ENCODE results near the gene OR8D2.

Gene OR8D2

GRCh38 chr11:124320097-124320496 lies at the start of gene OR8D2:
OR8D2 (minus strand) TSS chr11:124320197; CDS start chr11:124320197, 0 bp downstream.
- DNase-seq, result no peak

GRCh38 chr11:124359566-124359965 lies 39.6 kb upstream of the OR8D2 start:
- no peak for DNase-seq

DNA sequence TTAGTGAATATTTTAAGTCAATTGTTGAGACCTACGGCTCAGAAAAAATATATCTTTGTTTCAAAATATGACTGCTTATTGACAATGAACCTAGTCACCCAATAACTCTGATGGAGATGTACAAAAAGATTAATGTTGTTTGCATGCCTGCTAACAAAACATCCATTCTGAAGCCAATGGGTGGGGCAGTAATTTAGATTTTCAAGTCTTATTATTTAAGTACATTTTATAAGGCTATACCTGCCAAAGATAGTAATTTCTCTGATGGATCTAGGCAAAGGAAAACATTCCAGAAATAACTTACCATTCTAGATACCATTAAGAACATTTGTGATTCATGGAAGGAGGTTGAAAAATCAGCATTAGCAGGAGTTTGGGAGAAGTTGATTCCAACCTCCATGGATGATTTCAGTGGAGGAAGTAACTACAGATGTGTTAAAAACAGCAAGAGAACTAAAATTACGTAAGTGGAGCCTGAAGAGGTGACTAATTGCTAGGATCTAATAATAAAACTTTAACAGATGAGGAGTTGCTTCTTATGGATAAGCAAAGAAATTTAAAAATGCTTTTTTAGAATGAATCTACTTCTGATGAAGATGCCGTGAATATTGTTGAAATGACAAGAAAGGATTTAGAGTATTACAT lies 26.4 kb upstream of the OR8D2 start:
- no peak for DNase-seq

DNA sequence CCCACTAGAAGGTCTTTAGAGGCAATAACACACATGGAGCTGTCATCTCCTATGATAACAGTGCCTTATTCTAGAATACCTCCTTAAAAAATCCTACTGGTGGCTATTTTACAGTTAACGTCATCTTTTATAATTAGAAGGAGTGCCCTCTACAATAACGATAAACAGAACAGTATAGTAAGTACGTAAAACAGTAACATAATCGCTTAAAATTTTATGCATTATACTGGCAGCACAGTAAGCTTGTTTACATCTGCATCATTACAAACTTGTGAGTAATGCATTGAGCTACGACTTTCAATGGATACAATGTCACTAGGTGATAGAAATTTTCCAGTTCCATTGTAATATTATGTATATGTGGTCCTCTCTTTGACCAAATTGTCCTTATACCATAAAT lies 24.3 kb upstream of the OR8D2 start:
- DNase-seq, result no peak

GRCh38 chr11:124340142-124340447 lies 20.1 kb upstream of the OR8D2 start:
- DNase-seq, result no peak

- DNase-seq, result no peak
These were observed 19.6 kb upstream of the OR8D2 start for GRCh38 chr11:124339396-124340141.

GRCh38 chr11:124331873-124332272 lies 11.9 kb upstream of the OR8D2 start:
- no peak for DNase-seq

DNA sequence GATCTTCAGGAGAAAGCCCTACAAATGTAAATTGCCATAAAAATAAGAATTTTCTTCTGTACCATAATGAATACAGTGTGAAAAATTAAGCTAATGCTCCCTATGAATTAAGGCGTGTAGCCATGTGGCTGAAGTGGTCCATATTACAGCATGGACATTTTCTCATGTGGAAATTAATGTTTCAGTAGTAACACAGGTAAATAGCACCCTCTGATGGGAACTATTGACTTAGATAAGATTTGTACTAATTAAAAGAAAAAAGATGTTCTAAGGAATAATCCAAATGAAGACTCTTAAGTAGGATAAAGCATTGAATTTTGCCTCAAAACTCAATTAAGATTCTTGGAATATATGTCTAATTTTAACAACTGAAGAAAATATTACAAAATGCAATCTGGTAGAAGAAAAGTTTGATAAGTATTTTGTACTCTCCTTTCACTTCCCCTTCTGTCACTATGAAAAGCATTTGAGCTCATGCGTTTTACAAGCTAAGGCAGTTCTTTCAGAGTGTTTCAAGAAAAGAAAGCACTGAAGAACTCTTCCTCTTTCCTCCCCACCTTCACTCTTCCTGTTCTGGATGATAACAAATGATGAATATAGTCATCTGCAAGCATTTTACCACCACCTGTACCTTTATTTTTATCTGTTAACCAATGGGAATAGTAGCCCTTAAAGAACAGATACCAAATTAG lies 9.9 kb upstream of the OR8D2 start:
- DNase-seq, result no peak

GRCh38 chr11:124327775-124328174 lies 7.8 kb upstream of the OR8D2 start:
- no peak for DNase-seq

- DNase-seq, result no peak
These were observed 2.4 kb upstream of the OR8D2 start for GRCh38 chr11:124322356-124322755.

DNA sequence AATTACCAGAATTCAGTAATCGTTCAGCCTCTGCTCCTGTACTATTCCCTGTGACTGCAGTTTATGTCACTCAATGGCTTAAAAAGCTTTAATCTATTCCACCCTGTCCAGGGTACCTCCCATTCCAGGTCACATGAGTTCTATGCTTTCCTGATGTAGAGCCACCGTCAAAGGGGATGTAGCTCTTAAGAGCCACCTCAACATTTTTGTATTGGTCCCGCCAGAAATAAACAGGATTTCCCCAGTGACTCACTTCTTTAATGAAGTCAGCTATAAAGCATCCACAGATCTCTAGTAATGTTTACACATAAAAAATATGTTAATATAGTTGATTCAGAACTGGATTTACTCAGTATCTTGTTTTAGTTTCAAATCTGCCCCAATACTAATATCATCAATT lies 4.9 kb downstream of the OR8D2 start:
- no peak for DNase-seq

DNA sequence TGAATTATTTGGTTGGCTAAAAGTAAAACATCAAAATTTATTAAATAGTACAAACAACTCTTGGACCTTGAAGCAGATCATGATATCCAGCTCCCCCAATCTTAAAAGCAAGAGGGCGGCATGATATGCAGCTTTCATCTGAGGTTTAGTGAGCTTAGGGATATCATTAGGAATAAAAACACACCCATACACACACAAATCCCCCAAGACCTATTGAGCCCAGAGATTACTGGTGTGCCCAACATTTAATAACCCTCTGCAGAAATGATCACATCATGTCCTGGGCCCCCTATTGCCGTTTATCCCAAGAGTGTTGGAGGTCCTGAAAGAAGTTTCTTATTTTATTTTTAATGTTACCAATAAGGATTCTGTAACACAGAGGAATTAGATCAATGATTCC lies 6.1 kb downstream of the OR8D2 start, which contains the start of gene OR8D1:
Gene OR8D1, minus strand, starts transcription at position 101 of the 400 bp plus-strand sequence. CDS start 3,183 bp downstream, outside the sequence.
- DNase-seq, result no peak

GRCh38 chr11:124313131-124313530 lies 6.9 kb downstream of the OR8D2 start:
- DNase-seq, result no peak

- no peak for DNase-seq
These were observed 8.3 kb downstream of the OR8D2 start for GRCh38 chr11:124311670-124312069.

- DNase-seq, result no peak
These were observed 8.7 kb downstream of the OR8D2 start for GRCh38 chr11:124311269-124311668.

GRCh38 chr11:124310721-124311120 lies 9.3 kb downstream of the OR8D2 start:
- DNase-seq, result no peak

GRCh38 chr11:124307093-124307492 lies 12.9 kb downstream of the OR8D2 start:
- DNase-seq, result no peak

GRCh38 chr11:124302347-124303125 lies 17.5 kb downstream of the OR8D2 start:
- no peak for DNase-seq

DNA sequence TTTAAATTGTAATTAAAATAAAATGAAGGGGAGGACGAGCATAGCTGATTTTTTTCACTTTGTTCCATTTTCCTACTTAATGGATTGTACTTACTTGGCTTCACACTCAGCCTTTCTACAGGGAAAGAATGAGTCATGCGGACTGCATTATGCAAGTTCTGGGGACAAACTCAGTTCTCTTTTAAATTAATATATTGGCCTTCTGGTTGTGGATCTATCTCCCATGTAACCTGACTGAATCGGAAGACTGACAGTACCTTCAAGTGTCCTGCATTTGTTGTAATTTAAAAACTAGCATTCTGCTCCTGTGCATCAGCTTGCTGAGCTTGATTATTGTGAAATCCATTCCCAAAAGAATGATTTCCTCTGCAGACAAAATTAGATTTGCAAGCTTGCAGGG lies 18.4 kb downstream of the OR8D2 start:
- DNase-seq, result no peak

- no peak for DNase-seq
These were observed 22.1 kb downstream of the OR8D2 start for GRCh38 chr11:124297921-124298320.

- DNase-seq, result no peak
These were observed 24.0 kb downstream of the OR8D2 start for GRCh38 chr11:124296016-124296415.

DNA sequence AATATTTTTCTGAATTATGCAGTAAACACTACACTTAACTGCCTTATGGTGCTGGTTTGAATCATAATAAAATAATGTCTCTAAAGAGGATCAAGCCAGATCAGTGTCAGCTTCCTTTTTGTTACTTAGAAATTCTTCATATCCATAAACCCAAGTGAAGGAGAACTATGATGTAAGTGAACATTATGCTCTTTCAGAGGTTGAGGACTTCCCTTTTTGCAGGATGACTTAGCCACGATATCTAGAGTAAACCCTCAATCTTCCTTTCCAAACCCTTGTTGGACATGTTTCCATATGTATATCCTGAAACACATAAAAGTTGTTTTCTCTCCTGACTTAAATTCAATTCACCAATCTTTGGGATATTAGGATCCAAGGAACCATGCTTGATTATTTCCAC lies 25.3 kb downstream of the OR8D2 start:
- no peak for DNase-seq

DNA sequence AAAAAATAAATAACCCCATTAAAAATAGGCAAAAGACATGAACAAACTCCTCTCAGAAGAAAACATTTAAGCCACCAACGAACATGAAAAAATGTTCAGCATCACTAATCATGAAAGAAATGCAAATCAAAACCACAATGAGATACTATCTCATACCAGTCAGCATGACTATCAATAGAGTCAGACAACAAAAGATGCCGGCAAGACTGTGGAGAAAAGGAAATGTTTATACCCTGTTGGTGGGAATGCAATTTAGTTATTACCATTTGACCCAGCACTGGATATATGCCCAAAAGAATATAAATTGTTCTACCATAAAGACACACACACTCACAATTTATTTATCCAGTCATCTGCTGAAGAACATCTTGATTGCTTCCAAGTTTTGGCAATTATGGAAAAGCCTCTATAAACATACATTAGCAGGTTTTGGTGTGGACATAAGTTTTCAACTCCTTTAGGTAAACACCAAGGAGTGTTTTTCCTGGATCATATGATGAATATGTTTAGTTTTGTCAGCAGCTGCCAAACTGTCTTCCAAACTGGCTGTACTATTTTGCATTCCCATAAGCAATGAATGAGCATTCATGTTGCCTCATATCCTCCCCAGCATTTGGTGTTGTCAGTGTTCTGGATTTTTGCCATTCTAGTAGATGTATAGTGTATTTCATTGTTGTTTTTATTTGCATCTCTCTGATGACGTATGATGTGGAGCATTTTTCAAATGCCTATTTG lies 34.2 kb downstream of the OR8D2 start:
- DNase-seq, result no peak

Data from activated effector memory CD4-positive, alpha-beta T cell treated with anti-CD3 and anti-CD28 coated beads, Interleukin-2, amount 50 U/mL, for 16 hours (primary cell).